Osteoblast (primary cell): ENCODE measurements around the gene GPN1. TPM values are rescaled to one million over a fixed set of nuclear protein-coding genes. Genes with fewer than 3 reads are reported as not detected.

Experiments used
- DNase-seq: peaks from one replicate; pipeline ENCODE4 v3.0.0; 2011; ENCODE audit warnings: low spot score, mixed read lengths; ENCODE audit not compliant: insufficient read length; ENCODE audit errors: missing footprints
- H2AFZ ChIP-seq: 2 replicates; pipeline ENCODE4 v1.6.0; 2011; ENCODE audit warnings: mild to moderate bottlenecking, low read length
- H3K27ac ChIP-seq: 2 replicates; pipeline ENCODE4 v1.5.1; 2011; ENCODE audit warnings: mild to moderate bottlenecking, low read depth, low read length, moderate library complexity
- H3K27me3 ChIP-seq: 2 replicates; pipeline ENCODE4 v1.6.0; 2012; ENCODE audit warnings: mild to moderate bottlenecking, control low read depth, inconsistent platforms, low read length, moderate library complexity; ENCODE audit not compliant: insufficient read depth
- H3K36me3 ChIP-seq: 2 replicates; pipeline ENCODE4 v1.5.1; 2011; ENCODE audit warnings: mild to moderate bottlenecking, low read length, control low read depth, moderate library complexity; ENCODE audit not compliant: insufficient read depth
- H3K4me1 ChIP-seq: 2 replicates; pipeline ENCODE4 v1.5.1; 2011; ENCODE audit warnings: mild to moderate bottlenecking, low read length, control low read depth, moderate library complexity; ENCODE audit not compliant: insufficient read depth
- H3K4me2 ChIP-seq: 2 replicates; pipeline ENCODE4 v1.6.0; 2011; ENCODE audit warnings: mild to moderate bottlenecking, low read length; ENCODE audit not compliant: insufficient read depth
- H3K4me3 ChIP-seq: fragments of 200-600 bp; sonication (generic); 3 replicates; pipeline ENCODE4 v1.5.1; 2012; ENCODE audit warnings: mild to moderate bottlenecking, low read length, inconsistent platforms; ENCODE audit not compliant: insufficient read depth
- H3K79me2 ChIP-seq: 2 replicates; pipeline ENCODE4 v1.6.0; 2012; ENCODE audit warnings: mild to moderate bottlenecking, low read length, control low read depth, inconsistent platforms; ENCODE audit not compliant: insufficient read depth
- H3K9me3 ChIP-seq: 2 replicates; pipeline ENCODE4 v1.5.1; 2011; ENCODE audit warnings: low read depth, low read length, control low read depth
- H4K20me1 ChIP-seq: 2 replicates; pipeline ENCODE4 v1.6.0; 2012; ENCODE audit warnings: mild to moderate bottlenecking, low read length, control low read depth; ENCODE audit not compliant: insufficient read depth
- total RNA-seq: library from RNA; depleted of rRNA; stranded (reverse); fragments of >200 nt; gene quantifications from 2 replicates; pipeline ENCODE4 v1.2.3, GENCODE V29; 2012
- TF ChIP-seq, protein P1 (sequence below): IDR thresholded peaks from 2 replicates; pipeline ENCODE4 v1.5.1; 2011; ENCODE audit warnings: mild to moderate bottlenecking, low read depth, low read length, moderate library complexity; ENCODE audit errors: extremely low read depth

GPN1 gene
- total RNA-seq, 1 donor = 27.5 TPM

DNA sequence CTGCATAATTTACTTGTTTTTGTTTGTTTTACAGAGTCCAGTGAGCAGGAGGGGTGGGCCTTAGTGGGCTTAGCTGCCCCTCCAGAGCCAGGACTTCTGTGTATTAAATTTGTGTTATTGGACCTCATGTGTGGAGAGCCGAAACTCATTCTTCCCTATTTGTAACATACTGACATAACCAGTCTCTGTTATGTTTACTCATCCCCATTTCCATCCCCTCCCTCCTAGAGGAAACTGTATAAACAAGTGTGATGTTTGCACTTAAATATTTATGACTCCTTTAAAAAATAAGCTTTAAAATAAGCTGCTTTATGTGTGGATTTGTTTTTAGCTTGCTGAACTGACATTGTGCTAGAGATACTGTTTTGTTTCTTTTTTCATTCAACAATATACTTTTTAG, 32.2 kb upstream of the GPN1 start:
- H3K4me2 ChIP-seq = no peak overlapping the region
- TF ChIP-seq, protein P1, sequence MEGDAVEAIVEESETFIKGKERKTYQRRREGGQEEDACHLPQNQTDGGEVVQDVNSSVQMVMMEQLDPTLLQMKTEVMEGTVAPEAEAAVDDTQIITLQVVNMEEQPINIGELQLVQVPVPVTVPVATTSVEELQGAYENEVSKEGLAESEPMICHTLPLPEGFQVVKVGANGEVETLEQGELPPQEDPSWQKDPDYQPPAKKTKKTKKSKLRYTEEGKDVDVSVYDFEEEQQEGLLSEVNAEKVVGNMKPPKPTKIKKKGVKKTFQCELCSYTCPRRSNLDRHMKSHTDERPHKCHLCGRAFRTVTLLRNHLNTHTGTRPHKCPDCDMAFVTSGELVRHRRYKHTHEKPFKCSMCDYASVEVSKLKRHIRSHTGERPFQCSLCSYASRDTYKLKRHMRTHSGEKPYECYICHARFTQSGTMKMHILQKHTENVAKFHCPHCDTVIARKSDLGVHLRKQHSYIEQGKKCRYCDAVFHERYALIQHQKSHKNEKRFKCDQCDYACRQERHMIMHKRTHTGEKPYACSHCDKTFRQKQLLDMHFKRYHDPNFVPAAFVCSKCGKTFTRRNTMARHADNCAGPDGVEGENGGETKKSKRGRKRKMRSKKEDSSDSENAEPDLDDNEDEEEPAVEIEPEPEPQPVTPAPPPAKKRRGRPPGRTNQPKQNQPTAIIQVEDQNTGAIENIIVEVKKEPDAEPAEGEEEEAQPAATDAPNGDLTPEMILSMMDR = no peak
- H2AFZ ChIP-seq = no peak overlapping the region
- no peaks in the 10 kb centered on the region for H3K27me3 ChIP-seq
- H3K79me2 ChIP-seq = peaks cover 89% of the 10 kb centered on the region
- peaks cover 15% of the 10 kb centered on the region for H3K36me3 ChIP-seq
- no peak overlapping the region for H3K4me3 ChIP-seq
- peaks cover 12% of the 10 kb centered on the region for H3K4me1 ChIP-seq
- no peaks in the 10 kb centered on the region for H3K9me3 ChIP-seq
- H4K20me1 ChIP-seq = peaks cover 27% of the 10 kb centered on the region
- H3K27ac ChIP-seq = no peak overlapping the region
- DNase-seq = no peak

DNA sequence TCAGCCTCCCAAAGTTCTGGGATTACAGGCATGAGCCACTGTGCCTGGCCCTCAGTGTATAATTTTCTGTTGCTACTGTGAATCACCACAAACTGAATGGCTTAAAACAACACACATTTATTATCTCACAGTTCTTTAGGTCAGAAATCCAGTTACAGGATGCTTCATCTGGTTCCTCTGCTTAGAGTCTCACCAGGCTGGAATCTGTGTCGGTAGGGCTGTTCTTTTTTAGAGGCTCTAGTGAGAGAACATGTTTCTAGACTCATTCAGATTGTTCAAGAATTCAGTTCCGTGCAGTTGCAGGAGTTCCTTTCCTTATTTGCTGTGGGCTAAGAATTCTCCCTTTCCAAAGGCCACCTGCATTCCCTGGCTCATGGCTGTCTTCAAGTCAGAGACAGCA, 22.2 kb upstream of the GPN1 start:
- Histone ChIP-seq H3K4me1 (peaks cover 6% of the 10 kb centered on the region), H3K4me3 (no peak overlapping the region), H2AFZ (no peak overlapping the region), H3K27me3 (no peaks in the 10 kb centered on the region), H3K36me3 (peaks cover 49% of the 10 kb centered on the region), H3K27ac (peak overlapping the region; percentile 91), H3K9me3 (no peaks in the 10 kb centered on the region), H3K79me2 (peaks cover 31% of the 10 kb centered on the region), H4K20me1 (no peaks in the 10 kb centered on the region), H3K4me2 (peak overlapping the region; percentile 53)
- DNase-seq = peak; percentile 90
- TF ChIP-seq, protein P1 = no peak

- Histone ChIP-seq H3K4me2 (no peak overlapping the region), H3K27ac (no peak overlapping the region), H3K4me3 (no peak overlapping the region), H3K4me1 (no peaks in the 10 kb centered on the region), H2AFZ (no peak overlapping the region), H3K27me3 (no peaks in the 10 kb centered on the region), H3K79me2 (peaks cover 28% of the 10 kb centered on the region), H3K9me3 (no peaks in the 10 kb centered on the region), H3K36me3 (peaks cover 50% of the 10 kb centered on the region), H4K20me1 (peaks cover 2% of the 10 kb centered on the region)
- TF ChIP-seq, protein P1 = no peak
- DNase-seq = no peak
Measured at GRCh38 chr2:27613985-27614384, 14.9 kb upstream of the GPN1 start.

GRCh38 chr2:27615316-27615715, 13.5 kb upstream of the GPN1 start:
- Histone ChIP-seq H3K4me2 (no peak overlapping the region), H3K4me3 (no peak overlapping the region), H3K9me3 (no peaks in the 10 kb centered on the region), H2AFZ (no peak overlapping the region), H3K79me2 (peaks cover 22% of the 10 kb centered on the region), H3K27ac (no peak overlapping the region), H3K4me1 (no peaks in the 10 kb centered on the region), H3K27me3 (no peaks in the 10 kb centered on the region), H4K20me1 (peaks cover 2% of the 10 kb centered on the region), H3K36me3 (peaks cover 47% of the 10 kb centered on the region)
- no peak for DNase-seq
- TF ChIP-seq, protein P1 = no peak
